GM12878 (cell line): ENCODE results near the gene SCN4A. TPM values are rescaled to one million over a fixed set of nuclear protein-coding genes. Genes with fewer than 3 reads are reported as not detected.

Source experiments
- ATAC-seq: fragments of 200-7000 bp; cut with Tn5 transposase; 3 replicates; pipeline ENCODE4 v1.9.1; 2020; ENCODE audit warnings: mild to moderate bottlenecking, moderate library complexity
- BruUV-seq: library from RNA; stranded (reverse); fragments of 400-500 nt; replicated peaks from 2 replicates; lab custom pipeline; 2021; lab: Mats Ljungman, UMichigan
- CTCF ChIA-PET: fragments of 300-600 bp; sonication (Branson Sonifier 250); formaldehyde crosslinking; extraction: SDS; loops from one replicate; lab custom pipeline; 2021; ENCODE audit warnings: inconsistent platforms; lab: Yijun Ruan, JAX
- POLR2A ChIA-PET: fragments of 350-600 bp; formaldehyde crosslinking; extraction: SDS; loops from one replicate; lab custom pipeline; 2021; ENCODE audit warnings: inconsistent platforms; lab: Charles Lee
- RAD21 ChIA-PET: fragments of 300-600 bp; sonication (Branson Sonifier 250); formaldehyde crosslinking; loops from one replicate; lab custom pipeline; 2023; ENCODE audit warnings: antibody characterized with exemption; ENCODE audit not compliant: unreplicated experiment; lab: Charles Lee
- SMC1A ChIA-PET: fragments of 300-600 bp; sonication (Branson Sonifier 250); formaldehyde crosslinking; loops from one replicate; lab custom pipeline; 2023; ENCODE audit not compliant: unreplicated experiment, uncharacterized antibody; lab: Charles Lee
- DNase-seq: peaks from one replicate; pipeline ENCODE4 v3.0.0-alpha.2; 2011; ENCODE audit warnings: low read depth, low spot score
- FAIRE-seq: peaks from 3 replicates; lab custom pipeline; 2011; peaks lifted over from hg19 to GRCh38; lab: Jason Lieb, UNC
- H2AFZ ChIP-seq: 2 replicates; pipeline ENCODE4 v1.6.0; 2011; ENCODE audit warnings: low read depth, low read length, control low read depth; ENCODE audit not compliant: control insufficient read depth
- H3K27ac ChIP-seq: 2 replicates; pipeline ENCODE4 v1.5.1; 2011; ENCODE audit warnings: control low read depth; ENCODE audit not compliant: control insufficient read depth, insufficient read depth
- H3K27me3 ChIP-seq, 2 experiments: replicated peaks in 1 of 2; 2 replicates each; pipeline versions ENCODE4 v1.6.0 to v1.6.1; 2011; ENCODE audit warnings: low read length in 1 of 2; ENCODE audit not compliant: control insufficient read depth in 2 of 2, insufficient read depth in 2 of 2
- H3K36me3 ChIP-seq, 2 experiments: 2 replicates each; pipeline ENCODE4 v1.5.1; 2011; ENCODE audit warnings: low read length in 1 of 2; ENCODE audit not compliant: control insufficient read depth in 2 of 2, insufficient read depth in 2 of 2
- H3K4me1 ChIP-seq: 2 replicates; pipeline ENCODE4 v1.6.1; 2011; ENCODE audit warnings: mild to moderate bottlenecking, low read length, moderate library complexity, mixed read lengths; ENCODE audit not compliant: control insufficient read depth, insufficient read depth
- H3K4me2 ChIP-seq: 2 replicates; pipeline ENCODE4 v1.6.0; 2011; ENCODE audit warnings: control low read depth; ENCODE audit not compliant: control insufficient read depth, insufficient read depth
- H3K4me3 ChIP-seq: fragments of 200-600 bp; sonication (generic); 2 replicates; pipeline ENCODE4 v1.5.1; 2016
- H3K79me2 ChIP-seq: 2 replicates; pipeline ENCODE4 v1.6.0; 2011; ENCODE audit warnings: low read length; ENCODE audit not compliant: control insufficient read depth, insufficient read depth
- H3K9ac ChIP-seq: 2 replicates; pipeline ENCODE4 v1.8.0; 2011; ENCODE audit warnings: low read length, control low read depth, mixed read lengths; ENCODE audit not compliant: control insufficient read depth, insufficient read depth
- H3K9me3 ChIP-seq: replicated peaks from 3 replicates; pipeline ENCODE4 v1.5.1; 2011; ENCODE audit warnings: mild to moderate bottlenecking, low read length; ENCODE audit not compliant: control insufficient read depth, insufficient read depth
- H4K20me1 ChIP-seq: 2 replicates; pipeline ENCODE4 v1.6.0; 2011; ENCODE audit not compliant: control insufficient read depth, insufficient read depth
- ETV6 ChIP-seq, 2 experiments: fragments of 450-650 bp in 1 of 2; IDR thresholded peaks in 1 of 2; conservative IDR thresholded peaks in 1 of 2; 2 replicates each; pipeline ENCODE4 v1.6.1; 2014; ENCODE audit warnings: antibody characterized with exemption in 1 of 2, borderline replicate concordance in 1 of 2, low read depth in 1 of 2, mild to moderate bottlenecking in 1 of 2, moderate library complexity in 1 of 2
- KDM1A ChIP-seq: fragments of 200-600 bp; sonication (generic); IDR thresholded peaks from 2 replicates; pipeline ENCODE4 v1.6.1; 2016; ENCODE audit warnings: borderline replicate concordance
- RCOR1 ChIP-seq: conservative IDR thresholded peaks from 2 replicates; pipeline ENCODE4 v1.6.1; 2012; ENCODE audit warnings: low read depth, low read length, improper control_type of control experiment
- RELB ChIP-seq: fragments of 450-650 bp; IDR thresholded peaks from 2 replicates; pipeline ENCODE4 v1.6.1; 2017; ENCODE audit warnings: low read depth, mild to moderate bottlenecking, moderate library complexity
- WGBS: methylation state at CpG from one replicate; pipeline ENCODE4 v1.1.6; 2016; ENCODE audit warnings: low lambda C conversion rate; ENCODE audit not compliant: insufficient replicate concordance, insufficient coverage; ENCODE audit errors: missing lambda C conversion rate; 5-methylcytosine and 5-hydroxymethylcytosine counted together
- in situ Hi-C: fragments of 300-500 bp; cut with MboI; formaldehyde crosslinking; loops from 9 replicates; pipeline ENCODE4 v1.14.3; 2018; ENCODE audit warnings: mixed read lengths
- intact Hi-C: fragments of 100-400 bp; cut with micrococcal nuclease; formaldehyde crosslinking; loops from one replicate; pipeline ENCODE4 v1.14.2; 2022; ENCODE audit not compliant: unreplicated experiment
- polyA plus RNA-seq, 11 experiments: library from polyadenylated mRNA; depleted of rRNA in 4 of 11; unstranded in 6 of 11; stranded (reverse) in 5 of 11; fragments of >200 nt; fragmentation: Nextera tagmentation in 4 of 11; fragmentation: Illumina TruSeq in 1 of 11; extraction: Ambion mirVana in 4 of 11; extraction: Trizol in 1 of 11; gene quantifications; 1 replicate in 1 of 11; 2 replicates in 10 of 11; pipeline versions ENCODE4 v1.2.1 to v1.2.3, GENCODE V29; 2011 to 2016; ENCODE audit warnings: inconsistent platforms in 2 of 11, missing spikeins in 2 of 11, low read depth in 1 of 11
- total RNA-seq, 4 experiments: library from RNA; depleted of rRNA in 3 of 4; stranded (reverse); fragments of >200 nt in 3 of 4; fragmentation: Illumina TruSeq in 1 of 4; extraction: Trizol in 1 of 4; gene quantifications; 2 replicates each; pipeline versions ENCODE4 v1.2.1 to v1.2.3, GENCODE V29; 2013 to 2021
- TF ChIP-seq, protein P1 (sequence below): fragments of 450-650 bp; IDR thresholded peaks from 2 replicates; pipeline ENCODE4 v1.6.1; 2017; ENCODE audit warnings: mild to moderate bottlenecking, low read depth, inconsistent platforms; ENCODE audit not compliant: poor library complexity, severe bottlenecking
- TF ChIP-seq, protein P2 (sequence below): fragments of 450-650 bp; formaldehyde crosslinking; IDR thresholded peaks from 2 replicates; pipeline ENCODE4 v1.4.0; 2020; ENCODE audit warnings: mild to moderate bottlenecking, moderate library complexity

SCN4A gene
- total and polyA plus RNA-seq, 10 of the 15 experiments (the other 5 are each of a cell fraction or from before 2014, with no cell fraction given) = under 0.01 to 0.15 (median 0.07) TPM; not detected in 4

DNA sequence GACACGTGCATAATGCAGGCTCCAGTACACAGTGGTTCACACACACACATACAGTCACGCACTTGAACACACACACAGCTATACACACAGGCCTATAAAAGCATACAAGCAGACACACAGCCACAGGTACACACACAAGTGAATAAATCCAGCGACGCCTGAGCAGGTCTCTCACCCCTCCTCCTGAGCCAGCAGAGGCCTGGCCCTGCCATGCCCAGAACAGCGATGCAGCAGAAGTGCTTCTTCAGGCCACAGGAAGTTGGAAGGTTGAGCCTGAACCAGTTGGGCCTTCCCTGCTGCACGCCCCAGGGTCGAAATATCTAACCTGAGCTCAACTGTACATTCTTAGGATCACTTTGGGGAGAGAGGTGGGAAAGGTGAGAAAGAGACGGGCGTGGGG lies 33.3 kb downstream of the SCN4A start:
- ChIA-PET SMC1A (interaction anchor here (1.1 to 1.3 kb wide), 3 partner anchors 10 to 19 kb away, joined by 3 to 4 read pairs (median 4); no protein-coding TSS in a partner anchor), CTCF (interaction anchor here (0.8 to 1.4 kb wide), 4 partner anchors 8 to 20 kb away, joined by 3 to 5 read pairs (median 3); partner anchors contain the start of gene GH1), POLR2A (interaction anchor here (0.6 kb wide), 1 partner anchor 284 kb away, joined by 5 read pairs; no protein-coding TSS in a partner anchor), RAD21 (no interaction called here)
- H3K9me3 ChIP-seq = no peaks in the 10 kb centered on the region
- FAIRE-seq (no peak), DNase-seq (no peak), ATAC-seq (no peak)
- H3K79me2 ChIP-seq = no peaks in the 10 kb centered on the region
- TF ChIP-seq, protein P1, sequence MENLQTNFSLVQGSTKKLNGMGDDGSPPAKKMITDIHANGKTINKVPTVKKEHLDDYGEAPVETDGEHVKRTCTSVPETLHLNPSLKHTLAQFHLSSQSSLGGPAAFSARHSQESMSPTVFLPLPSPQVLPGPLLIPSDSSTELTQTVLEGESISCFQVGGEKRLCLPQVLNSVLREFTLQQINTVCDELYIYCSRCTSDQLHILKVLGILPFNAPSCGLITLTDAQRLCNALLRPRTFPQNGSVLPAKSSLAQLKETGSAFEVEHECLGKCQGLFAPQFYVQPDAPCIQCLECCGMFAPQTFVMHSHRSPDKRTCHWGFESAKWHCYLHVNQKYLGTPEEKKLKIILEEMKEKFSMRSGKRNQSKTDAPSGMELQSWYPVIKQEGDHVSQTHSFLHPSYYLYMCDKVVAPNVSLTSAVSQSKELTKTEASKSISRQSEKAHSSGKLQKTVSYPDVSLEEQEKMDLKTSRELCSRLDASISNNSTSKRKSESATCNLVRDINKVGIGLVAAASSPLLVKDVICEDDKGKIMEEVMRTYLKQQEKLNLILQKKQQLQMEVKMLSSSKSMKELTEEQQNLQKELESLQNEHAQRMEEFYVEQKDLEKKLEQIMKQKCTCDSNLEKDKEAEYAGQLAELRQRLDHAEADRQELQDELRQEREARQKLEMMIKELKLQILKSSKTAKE = no peak
- no peak for TF ChIP-seq KDM1A
- TF ChIP-seq ETV6 (conservative IDR thresholded peaks at IDR 0.05 in 1 of 2, IDR thresholded peaks at IDR 0.05 in 1 of 2; ENCODE audit: borderline replicate concordance in 1 of 2, low read depth in 1 of 2) = no peak
- TF ChIP-seq RCOR1 = no peak
- TF ChIP-seq, protein P2, sequence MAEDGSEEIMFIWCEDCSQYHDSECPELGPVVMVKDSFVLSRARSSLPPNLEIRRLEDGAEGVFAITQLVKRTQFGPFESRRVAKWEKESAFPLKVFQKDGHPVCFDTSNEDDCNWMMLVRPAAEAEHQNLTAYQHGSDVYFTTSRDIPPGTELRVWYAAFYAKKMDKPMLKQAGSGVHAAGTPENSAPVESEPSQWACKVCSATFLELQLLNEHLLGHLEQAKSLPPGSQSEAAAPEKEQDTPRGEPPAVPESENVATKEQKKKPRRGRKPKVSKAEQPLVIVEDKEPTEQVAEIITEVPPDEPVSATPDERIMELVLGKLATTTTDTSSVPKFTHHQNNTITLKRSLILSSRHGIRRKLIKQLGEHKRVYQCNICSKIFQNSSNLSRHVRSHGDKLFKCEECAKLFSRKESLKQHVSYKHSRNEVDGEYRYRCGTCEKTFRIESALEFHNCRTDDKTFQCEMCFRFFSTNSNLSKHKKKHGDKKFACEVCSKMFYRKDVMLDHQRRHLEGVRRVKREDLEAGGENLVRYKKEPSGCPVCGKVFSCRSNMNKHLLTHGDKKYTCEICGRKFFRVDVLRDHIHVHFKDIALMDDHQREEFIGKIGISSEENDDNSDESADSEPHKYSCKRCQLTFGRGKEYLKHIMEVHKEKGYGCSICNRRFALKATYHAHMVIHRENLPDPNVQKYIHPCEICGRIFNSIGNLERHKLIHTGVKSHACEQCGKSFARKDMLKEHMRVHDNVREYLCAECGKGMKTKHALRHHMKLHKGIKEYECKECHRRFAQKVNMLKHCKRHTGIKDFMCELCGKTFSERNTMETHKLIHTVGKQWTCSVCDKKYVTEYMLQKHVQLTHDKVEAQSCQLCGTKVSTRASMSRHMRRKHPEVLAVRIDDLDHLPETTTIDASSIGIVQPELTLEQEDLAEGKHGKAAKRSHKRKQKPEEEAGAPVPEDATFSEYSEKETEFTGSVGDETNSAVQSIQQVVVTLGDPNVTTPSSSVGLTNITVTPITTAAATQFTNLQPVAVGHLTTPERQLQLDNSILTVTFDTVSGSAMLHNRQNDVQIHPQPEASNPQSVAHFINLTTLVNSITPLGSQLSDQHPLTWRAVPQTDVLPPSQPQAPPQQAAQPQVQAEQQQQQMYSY (CRISPR knock-in tag) = no peak
- TF ChIP-seq RELB = no peak
- H3K27ac ChIP-seq = no peak overlapping the region
- no peaks in the 10 kb centered on the region for H3K27me3 ChIP-seq
- H3K4me2 ChIP-seq = no peak overlapping the region
- BruUV-seq = no TSS peak
- intact Hi-C loops = no loop called here
- H3K4me3 ChIP-seq = no peak overlapping the region
- no peak overlapping the region for H2AFZ ChIP-seq
- H3K4me1 ChIP-seq = no peaks in the 10 kb centered on the region
- H4K20me1 ChIP-seq = no peaks in the 10 kb centered on the region
- WGBS = 77% methylated on average over 9 of the region's 9 CpGs
- in situ Hi-C loops = no loop called here
- H3K9ac ChIP-seq = no peak overlapping the region
- H3K36me3 ChIP-seq = no peaks in the 10 kb centered on the region
